K562 (cell line): ENCODE data around the gene ULK1. TPM values are rescaled to one million over a fixed set of nuclear protein-coding genes. Genes with fewer than 3 reads are reported as not detected.

Experiments
- ARID2 ChIP-seq: fragments of 450-650 bp; IDR thresholded peaks from 2 replicates; pipeline ENCODE4 v1.6.1; 2017; ENCODE audit warnings: antibody characterized with exemption, mild to moderate bottlenecking
- BDP1 ChIP-seq: IDR thresholded peaks from 3 replicates; pipeline ENCODE4 v1.6.1; 2011; ENCODE audit not compliant: insufficient read length, insufficient read depth
- BRCA1 ChIP-seq, 2 experiments: fragments of 450-650 bp in 1 of 2; sonication (generic) in 1 of 2; formaldehyde crosslinking in 1 of 2; IDR thresholded peaks; 2 replicates each; pipeline versions ENCODE4 v1.5.0 to v1.6.1; 2017 to 2020; ENCODE audit warnings: mild to moderate bottlenecking in 1 of 2, missing genetic modification reagents in 1 of 2
- CBX5 ChIP-seq: IDR thresholded peaks from 2 replicates; pipeline ENCODE4 v1.6.1; 2014; ENCODE audit warnings: low read depth, borderline replicate concordance
- CCNT2 ChIP-seq: IDR thresholded peaks from 2 replicates; pipeline ENCODE4 v1.6.1; 2011; ENCODE audit warnings: borderline replicate concordance, low read depth, mild to moderate bottlenecking, moderate library complexity, mixed read lengths, low read length; ENCODE audit not compliant: insufficient read length; ENCODE audit errors: extremely low read depth
- ELF2 ChIP-seq: fragments of 250-450 bp; sonication (Bioruptor Pico); IDR thresholded peaks from 2 replicates; pipeline ENCODE4 v1.5.0; 2021; ENCODE audit warnings: mild to moderate bottlenecking
- FOXA1 ChIP-seq: fragments of 450-650 bp; IDR thresholded peaks from 2 replicates; pipeline ENCODE4 v1.6.1; 2016; ENCODE audit warnings: mild to moderate bottlenecking, borderline replicate concordance
- GABPB2 ChIP-seq: fragments of 250-450 bp; sonication (Bioruptor Pico); conservative IDR thresholded peaks from 2 replicates; pipeline ENCODE4 v1.5.1; 2021; ENCODE audit warnings: mild to moderate bottlenecking
- GATA2 ChIP-seq: sonication (generic); formaldehyde crosslinking; IDR thresholded peaks from 2 replicates; pipeline ENCODE4 v1.4.0; 2020; ENCODE audit warnings: mild to moderate bottlenecking, missing genetic modification reagents
- NFIX ChIP-seq: fragments of 250-450 bp; sonication (Bioruptor Pico); IDR thresholded peaks from 2 replicates; pipeline ENCODE4 v1.4.0; 2020; ENCODE audit warnings: low read depth, mild to moderate bottlenecking, moderate library complexity
- SIN3B ChIP-seq: fragments of 450-650 bp; IDR thresholded peaks from 2 replicates; pipeline ENCODE4 v1.6.1; 2017; ENCODE audit warnings: low read depth, mild to moderate bottlenecking, moderate library complexity
- SMARCA4 ChIP-seq: fragments of 450-650 bp; IDR thresholded peaks from 2 replicates; pipeline ENCODE4 v1.6.1; 2016
- TAF7 ChIP-seq: fragments of 450-650 bp; IDR thresholded peaks from 2 replicates; pipeline ENCODE4 v1.6.1; 2016; ENCODE audit warnings: missing genetic modification characterization, missing compliant biosample characterization
- TCFL5 ChIP-seq: fragments of 250-450 bp; sonication (Bioruptor Pico); conservative IDR thresholded peaks from 2 replicates; pipeline ENCODE4 v1.6.1; 2021; ENCODE audit warnings: mild to moderate bottlenecking, moderate library complexity, matching md5 sums
- YBX1 ChIP-seq: fragments of 450-650 bp; IDR thresholded peaks from 2 replicates; pipeline ENCODE4 v1.7.1; 2016; ENCODE audit warnings: mild to moderate bottlenecking
- YY1 ChIP-seq, 3 experiments: IDR thresholded peaks; 2 replicates each; pipeline ENCODE4 v1.6.1; 2011; ENCODE audit warnings: low read length in 2 of 3, mild to moderate bottlenecking in 2 of 3, moderate library complexity in 2 of 3, borderline replicate concordance in 1 of 3, control low read depth in 1 of 3, low read depth in 1 of 3; ENCODE audit not compliant: insufficient read depth in 3 of 3, insufficient replicate concordance in 2 of 3, control insufficient read depth in 1 of 3, insufficient read length in 1 of 3; ENCODE audit errors: extremely low read depth in 1 of 3
- ZFX ChIP-seq: sonication (generic); formaldehyde crosslinking; IDR thresholded peaks from 2 replicates; pipeline ENCODE4 v1.8.0; 2022; ENCODE audit warnings: mild to moderate bottlenecking, missing genetic modification reagents, moderate library complexity
- ZNF146 ChIP-seq: IDR thresholded peaks from one replicate; pipeline ENCODE4 v1.6.1; 2018; ENCODE audit warnings: missing compliant biosample characterization; ENCODE audit not compliant: unreplicated experiment
- ZNF232 ChIP-seq: sonication (generic); formaldehyde crosslinking; IDR thresholded peaks from 2 replicates; pipeline ENCODE4 v1.8.0; 2022; ENCODE audit warnings: mild to moderate bottlenecking, missing genetic modification reagents
- ZNF324 ChIP-seq: fragments of 250-450 bp; sonication (Bioruptor Pico); IDR thresholded peaks from 2 replicates; pipeline ENCODE4 v1.4.0; 2020; ENCODE audit warnings: mild to moderate bottlenecking
- ZNF354B ChIP-seq: fragments of 250-450 bp; sonication (Bioruptor Pico); IDR thresholded peaks from 2 replicates; pipeline ENCODE4 v1.4.0; 2020
- polyA plus RNA-seq, 8 experiments: library from polyadenylated mRNA; depleted of rRNA in 4 of 8; stranded (reverse) in 5 of 8; unstranded in 3 of 8; fragments of >200 nt; fragmentation: Nextera tagmentation in 2 of 8; fragmentation: Illumina TruSeq in 1 of 8; extraction: Ambion mirVana in 2 of 8; extraction: Trizol in 1 of 8; gene quantifications; 2 replicates each; pipeline versions ENCODE4 v1.2.1 to v1.2.3, GENCODE V29; 2011 to 2014; ENCODE audit warnings: inconsistent platforms in 1 of 8, missing spikeins in 1 of 8
- total RNA-seq, 7 experiments: library from RNA; depleted of rRNA in 6 of 7; stranded (reverse); fragments of >200 nt in 6 of 7; fragmentation: Illumina TruSeq in 2 of 7; extraction: Trizol in 2 of 7; gene quantifications; 2 replicates each; pipeline versions ENCODE4 v1.2.1 to v1.2.3, GENCODE V29; 2011 to 2021; ENCODE audit warnings: low replicate concordance in 1 of 7
- TF ChIP-seq, protein P1 (sequence below): fragments of 250-450 bp; sonication (Bioruptor Pico); IDR thresholded peaks from 2 replicates; pipeline ENCODE4 v1.5.0; 2021
- TF ChIP-seq, protein P2 (sequence below): fragments of 250-450 bp; sonication (Bioruptor Pico); IDR thresholded peaks from 2 replicates; pipeline ENCODE4 v1.8.0; 2021; ENCODE audit warnings: moderate library complexity, mild to moderate bottlenecking, inconsistent platforms
- TF ChIP-seq, protein P3 (sequence below): sonication (generic); formaldehyde crosslinking; IDR thresholded peaks from 2 replicates; pipeline ENCODE4 v1.8.0; 2022; ENCODE audit warnings: missing genetic modification reagents, mild to moderate bottlenecking, borderline replicate concordance

The ULK1 gene
- total and polyA plus RNA-seq, 9 of the 15 experiments (the other 6 are each of a cell fraction or from before 2014, with no cell fraction given), result 0.15 to 29.4 (median 2.5) TPM

DNA sequence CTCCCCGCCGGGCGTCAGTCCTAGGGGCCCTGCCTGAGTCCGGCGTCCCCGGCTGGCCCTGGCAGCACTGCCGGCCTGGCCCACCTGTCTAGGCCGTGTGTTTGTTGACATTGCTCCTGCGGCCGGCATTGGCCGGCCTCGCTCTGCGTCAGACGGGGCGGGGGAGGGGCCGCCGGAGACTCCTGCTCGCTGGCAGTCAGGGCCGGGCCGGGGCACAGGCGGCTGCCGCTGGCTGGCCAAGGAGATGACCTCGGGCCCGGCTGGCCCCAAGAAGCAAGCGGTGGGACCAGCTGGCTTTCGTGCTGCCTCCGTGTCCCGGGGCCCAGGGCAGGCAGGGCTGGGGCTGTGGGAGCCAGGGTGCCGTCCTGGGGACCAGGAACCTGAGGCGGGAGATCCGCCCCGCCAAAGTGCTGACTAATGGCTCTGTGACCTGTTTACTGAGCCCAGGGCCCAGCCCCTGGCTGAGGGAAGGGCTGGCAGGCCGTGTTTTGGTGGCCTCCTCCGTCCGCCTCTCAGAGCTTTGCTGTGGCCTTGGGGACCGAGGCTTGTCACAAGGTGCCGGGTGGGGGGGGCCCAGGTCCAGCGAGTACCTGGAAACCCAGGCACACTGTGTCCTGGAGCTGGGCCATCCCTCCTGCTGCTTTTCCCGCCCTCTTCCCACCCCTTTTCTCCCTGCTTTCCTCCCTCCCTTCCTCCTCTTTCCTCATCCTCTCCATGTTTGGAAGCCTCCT lies 1.8 kb downstream of the ULK1 start (continued):
- TF ChIP-seq, protein P1, sequence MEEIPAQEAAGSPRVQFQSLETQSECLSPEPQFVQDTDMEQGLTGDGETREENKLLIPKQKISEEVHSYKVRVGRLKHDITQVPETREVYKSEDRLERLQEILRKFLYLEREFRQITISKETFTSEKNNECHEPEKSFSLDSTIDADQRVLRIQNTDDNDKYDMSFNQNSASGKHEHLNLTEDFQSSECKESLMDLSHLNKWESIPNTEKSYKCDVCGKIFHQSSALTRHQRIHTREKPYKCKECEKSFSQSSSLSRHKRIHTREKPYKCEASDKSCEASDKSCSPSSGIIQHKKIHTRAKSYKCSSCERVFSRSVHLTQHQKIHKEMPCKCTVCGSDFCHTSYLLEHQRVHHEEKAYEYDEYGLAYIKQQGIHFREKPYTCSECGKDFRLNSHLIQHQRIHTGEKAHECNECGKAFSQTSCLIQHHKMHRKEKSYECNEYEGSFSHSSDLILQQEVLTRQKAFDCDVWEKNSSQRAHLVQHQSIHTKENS (CRISPR knock-in tag), result no peak
- TF ChIP-seq, protein P2, sequence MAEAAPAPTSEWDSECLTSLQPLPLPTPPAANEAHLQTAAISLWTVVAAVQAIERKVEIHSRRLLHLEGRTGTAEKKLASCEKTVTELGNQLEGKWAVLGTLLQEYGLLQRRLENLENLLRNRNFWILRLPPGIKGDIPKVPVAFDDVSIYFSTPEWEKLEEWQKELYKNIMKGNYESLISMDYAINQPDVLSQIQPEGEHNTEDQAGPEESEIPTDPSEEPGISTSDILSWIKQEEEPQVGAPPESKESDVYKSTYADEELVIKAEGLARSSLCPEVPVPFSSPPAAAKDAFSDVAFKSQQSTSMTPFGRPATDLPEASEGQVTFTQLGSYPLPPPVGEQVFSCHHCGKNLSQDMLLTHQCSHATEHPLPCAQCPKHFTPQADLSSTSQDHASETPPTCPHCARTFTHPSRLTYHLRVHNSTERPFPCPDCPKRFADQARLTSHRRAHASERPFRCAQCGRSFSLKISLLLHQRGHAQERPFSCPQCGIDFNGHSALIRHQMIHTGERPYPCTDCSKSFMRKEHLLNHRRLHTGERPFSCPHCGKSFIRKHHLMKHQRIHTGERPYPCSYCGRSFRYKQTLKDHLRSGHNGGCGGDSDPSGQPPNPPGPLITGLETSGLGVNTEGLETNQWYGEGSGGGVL (CRISPR knock-in tag), result no peak
- TF ChIP-seq SIN3B (no peak), FOXA1 (no peak), TAF7 (tag) (no peak), GABPB2 (CRISPR knock-in tag) (no peak), CBX5 (no peak), GATA2 (CRISPR knock-in tag) (no peak), BDP1 (no peak), YBX1 (no peak), ZNF354B (CRISPR knock-in tag) (no peak), ZNF146 (no peak), ARID2 (no peak), ZNF324 (CRISPR knock-in tag) (no peak), SMARCA4 (0 out of 2 replicates have a peak, but pooled peaks have one; percentile 34), CCNT2 (peak; percentile 89), BRCA1 (IDR thresholded peaks at IDR 0.05) (no peak), BRCA1 (CRISPR knock-in tag; IDR thresholded peaks at IDR 0.05) (no peak; the same call in 1 of the 2 replicates), NFIX (CRISPR knock-in tag) (no peak), YY1 (IDR thresholded peaks at IDR 0.05; ENCODE audit: borderline replicate concordance in 1 of 3, control insufficient read depth in 1 of 3, extremely low read depth in 1 of 3, insufficient read depth in 3 of 3, insufficient read length in 1 of 3, insufficient replicate concordance in 2 of 3, low read depth in 1 of 3, low read length in 2 of 3) (peak in 2 of 3 experiments; percentile 57 to 72), ZFX (CRISPR knock-in tag) (peak; percentile 96), ZNF232 (no peak), ELF2 (no peak), TCFL5 (CRISPR knock-in tag) (no peak)
- TF ChIP-seq, protein P3, sequence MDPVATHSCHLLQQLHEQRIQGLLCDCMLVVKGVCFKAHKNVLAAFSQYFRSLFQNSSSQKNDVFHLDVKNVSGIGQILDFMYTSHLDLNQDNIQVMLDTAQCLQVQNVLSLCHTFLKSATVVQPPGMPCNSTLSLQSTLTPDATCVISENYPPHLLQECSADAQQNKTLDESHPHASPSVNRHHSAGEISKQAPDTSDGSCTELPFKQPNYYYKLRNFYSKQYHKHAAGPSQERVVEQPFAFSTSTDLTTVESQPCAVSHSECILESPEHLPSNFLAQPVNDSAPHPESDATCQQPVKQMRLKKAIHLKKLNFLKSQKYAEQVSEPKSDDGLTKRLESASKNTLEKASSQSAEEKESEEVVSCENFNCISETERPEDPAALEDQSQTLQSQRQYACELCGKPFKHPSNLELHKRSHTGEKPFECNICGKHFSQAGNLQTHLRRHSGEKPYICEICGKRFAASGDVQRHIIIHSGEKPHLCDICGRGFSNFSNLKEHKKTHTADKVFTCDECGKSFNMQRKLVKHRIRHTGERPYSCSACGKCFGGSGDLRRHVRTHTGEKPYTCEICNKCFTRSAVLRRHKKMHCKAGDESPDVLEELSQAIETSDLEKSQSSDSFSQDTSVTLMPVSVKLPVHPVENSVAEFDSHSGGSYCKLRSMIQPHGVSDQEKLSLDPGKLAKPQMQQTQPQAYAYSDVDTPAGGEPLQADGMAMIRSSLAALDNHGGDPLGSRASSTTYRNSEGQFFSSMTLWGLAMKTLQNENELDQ, result no peak
